HG02943 (cell line): Measurements from ENCODE around the gene SEL1L2.
A peak's percentile ranks its signal among the peaks of the same experiment; 100 is the strongest.
"Not testable (repeated sequence)": the region's sequence is repeated elsewhere in the genome, so short reads cannot be mapped to it uniquely, and the experiment has no call there.

Experiments used
- ATAC-seq: cut with Tn5 transposase; IDR thresholded peaks from one replicate; pipeline ENCODE4 v1.9.1; 2021; ENCODE audit warnings: mild to moderate bottlenecking, low read depth, moderate library complexity; ENCODE audit not compliant: unreplicated experiment

SEL1L2 gene, protein sequence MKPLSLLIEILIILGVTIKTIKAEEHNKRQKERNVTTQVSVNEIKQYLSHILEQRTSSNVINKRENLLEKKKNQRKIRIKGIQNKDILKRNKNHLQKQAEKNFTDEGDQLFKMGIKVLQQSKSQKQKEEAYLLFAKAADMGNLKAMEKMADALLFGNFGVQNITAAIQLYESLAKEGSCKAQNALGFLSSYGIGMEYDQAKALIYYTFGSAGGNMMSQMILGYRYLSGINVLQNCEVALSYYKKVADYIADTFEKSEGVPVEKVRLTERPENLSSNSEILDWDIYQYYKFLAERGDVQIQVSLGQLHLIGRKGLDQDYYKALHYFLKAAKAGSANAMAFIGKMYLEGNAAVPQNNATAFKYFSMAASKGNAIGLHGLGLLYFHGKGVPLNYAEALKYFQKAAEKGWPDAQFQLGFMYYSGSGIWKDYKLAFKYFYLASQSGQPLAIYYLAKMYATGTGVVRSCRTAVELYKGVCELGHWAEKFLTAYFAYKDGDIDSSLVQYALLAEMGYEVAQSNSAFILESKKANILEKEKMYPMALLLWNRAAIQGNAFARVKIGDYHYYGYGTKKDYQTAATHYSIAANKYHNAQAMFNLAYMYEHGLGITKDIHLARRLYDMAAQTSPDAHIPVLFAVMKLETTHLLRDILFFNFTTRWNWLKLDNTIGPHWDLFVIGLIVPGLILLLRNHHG

DNA sequence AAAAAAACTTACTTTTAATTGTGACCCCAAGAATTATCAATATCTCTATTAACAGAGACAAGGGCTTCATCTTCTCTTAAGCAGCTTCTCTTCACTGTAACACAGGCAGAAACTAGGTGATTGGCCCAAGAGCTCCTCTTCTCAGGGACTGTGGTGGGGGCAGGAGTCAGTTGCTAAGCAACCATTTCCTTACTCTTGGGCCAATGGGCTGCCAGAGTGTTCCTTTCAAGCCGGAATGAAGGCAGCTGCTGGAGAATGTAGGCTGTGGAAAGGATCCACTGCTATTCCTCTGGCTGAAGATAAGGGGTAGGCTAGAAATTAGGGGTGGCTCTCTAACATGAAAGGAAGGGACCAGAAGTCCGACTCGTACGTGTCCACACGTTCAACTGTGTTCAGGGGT is at the start of gene SEL1L2:
Gene SEL1L2, minus strand, starts transcription at position 150 of the 400 bp plus-strand sequence. Its CDS starts 80 bp downstream, at position 70.
- no peak for ATAC-seq

DNA sequence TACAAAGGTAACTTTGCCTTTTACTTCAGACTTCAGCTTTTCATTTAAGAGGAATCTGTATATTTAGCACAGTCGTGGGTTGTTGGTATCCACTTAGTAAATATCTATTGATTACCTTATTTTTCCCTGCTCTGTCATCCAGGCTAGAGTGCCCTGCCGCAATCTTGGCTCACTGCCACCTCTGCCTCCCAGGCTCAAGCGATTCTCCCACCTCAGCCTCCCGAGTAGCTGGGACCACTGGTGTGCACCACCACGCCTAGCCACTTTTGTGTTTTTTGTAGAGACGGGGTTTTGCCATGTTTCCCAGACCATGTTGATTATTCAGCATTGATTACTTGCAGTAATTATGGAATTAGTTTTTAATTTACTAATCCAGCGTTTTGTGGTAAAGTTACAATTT is 46.2 kb upstream of the SEL1L2 start:
- ATAC-seq = no peak

DNA sequence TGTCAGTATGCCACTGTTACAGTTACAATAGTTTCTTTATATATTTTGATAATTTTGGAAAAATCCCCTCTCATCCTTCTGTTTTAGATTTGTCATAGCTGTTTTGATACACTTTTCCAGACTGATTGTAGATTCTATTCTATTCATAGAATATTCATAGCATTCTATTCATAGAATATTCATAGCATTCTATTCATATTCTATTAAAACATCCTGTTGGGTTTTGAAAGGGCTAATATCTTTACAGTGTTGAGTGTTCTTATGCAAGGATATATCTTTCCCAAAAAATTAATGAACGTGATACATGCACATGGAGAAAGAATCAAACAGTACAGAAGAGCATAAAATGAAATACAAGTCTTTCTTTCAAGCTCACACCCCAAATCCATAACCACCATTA is 42.9 kb upstream of the SEL1L2 start:
- ATAC-seq = no peak

DNA sequence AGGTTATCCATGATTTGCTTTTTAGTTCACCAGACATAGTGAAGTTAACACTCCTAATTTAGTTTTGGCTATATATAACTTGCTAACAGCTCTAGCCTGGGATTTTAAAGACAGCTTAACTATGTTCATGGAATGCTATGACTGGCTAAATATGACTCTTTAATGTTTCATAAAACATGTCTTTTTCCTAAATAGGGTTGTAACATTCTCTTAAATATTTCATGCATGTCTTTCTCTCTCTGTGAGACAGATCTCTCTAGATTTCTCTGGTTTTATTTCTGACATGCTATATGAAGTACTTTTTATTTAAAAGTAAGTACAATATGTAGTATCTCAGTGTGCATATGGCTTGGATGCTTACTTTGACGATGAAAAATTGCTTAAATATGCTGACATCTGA is 40.6 kb upstream of the SEL1L2 start:
- no peak for ATAC-seq

DNA sequence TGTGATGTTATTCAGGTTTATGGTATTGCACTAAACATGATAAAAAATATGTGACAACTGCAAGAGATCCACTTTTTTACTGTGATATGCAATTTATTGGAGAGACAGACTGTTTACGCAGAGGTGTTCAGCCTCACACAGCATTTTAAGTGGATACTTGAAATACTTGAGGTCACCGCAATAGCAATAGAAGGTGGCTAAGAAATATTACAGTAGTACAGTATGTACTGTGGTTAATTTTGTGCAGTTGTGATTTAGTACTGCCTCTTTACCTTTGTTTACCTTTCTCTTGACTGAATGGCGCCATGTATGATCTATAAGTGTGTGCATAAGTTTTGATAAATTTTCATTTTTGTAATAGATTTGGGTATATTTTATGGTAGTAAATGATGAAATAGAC is 22.3 kb upstream of the SEL1L2 start:
- no peak for ATAC-seq

DNA sequence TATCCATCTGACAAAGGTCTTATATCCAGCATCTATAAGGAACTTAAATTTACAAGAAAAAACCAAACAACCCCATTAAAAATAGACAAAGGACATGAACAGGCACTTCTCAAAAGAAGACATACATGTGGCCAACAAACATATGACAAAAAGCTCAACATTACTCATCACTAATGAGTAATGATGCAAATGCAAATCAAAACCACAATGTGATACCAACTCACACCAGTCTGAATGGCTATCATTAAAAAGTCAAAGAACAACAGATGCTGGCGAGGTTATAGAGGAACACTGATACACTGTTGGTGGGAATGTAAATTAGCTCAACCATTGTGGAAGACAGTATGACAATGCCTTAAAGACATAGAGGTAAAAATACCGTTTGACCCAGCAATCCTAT is 18.8 kb upstream of the SEL1L2 start:
- ATAC-seq = no peak

DNA sequence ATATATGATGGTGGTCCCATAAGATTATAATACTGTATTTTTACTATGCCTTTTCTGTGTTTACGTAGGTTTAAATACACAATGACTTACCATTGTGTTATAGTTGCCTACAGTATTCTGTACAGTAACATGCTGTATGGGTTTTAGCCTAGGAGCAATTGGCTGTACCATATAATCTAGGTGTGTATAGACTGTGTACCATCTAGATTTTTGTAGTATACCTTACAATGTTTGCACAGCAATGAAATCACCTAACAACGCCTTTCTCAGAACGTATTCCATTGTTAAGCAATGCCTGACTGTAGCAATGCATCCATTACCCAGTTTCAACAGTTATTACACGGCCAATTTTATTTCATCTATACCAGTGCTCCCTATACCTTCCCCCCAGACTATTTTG is 15.6 kb upstream of the SEL1L2 start:
- ATAC-seq = no peak

DNA sequence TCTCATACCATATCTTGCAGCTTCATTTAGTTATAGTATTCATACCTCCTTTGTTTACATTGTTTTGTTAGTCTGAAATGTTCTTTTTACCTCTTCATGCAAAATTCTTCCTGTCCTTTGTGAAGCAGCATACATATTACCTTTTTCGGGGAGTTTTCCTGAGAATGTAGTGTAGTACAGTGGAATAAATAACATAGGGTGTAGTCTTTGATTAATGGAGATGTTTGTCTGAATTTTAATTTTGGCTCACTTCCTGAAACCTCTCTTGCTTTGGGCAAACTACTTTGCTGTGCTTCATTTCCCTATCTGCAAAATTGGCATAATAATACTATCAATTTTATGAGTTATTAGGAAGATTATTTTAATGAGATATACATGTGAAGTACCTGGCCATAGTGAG is 10.5 kb upstream of the SEL1L2 start:
- ATAC-seq = no peak

DNA sequence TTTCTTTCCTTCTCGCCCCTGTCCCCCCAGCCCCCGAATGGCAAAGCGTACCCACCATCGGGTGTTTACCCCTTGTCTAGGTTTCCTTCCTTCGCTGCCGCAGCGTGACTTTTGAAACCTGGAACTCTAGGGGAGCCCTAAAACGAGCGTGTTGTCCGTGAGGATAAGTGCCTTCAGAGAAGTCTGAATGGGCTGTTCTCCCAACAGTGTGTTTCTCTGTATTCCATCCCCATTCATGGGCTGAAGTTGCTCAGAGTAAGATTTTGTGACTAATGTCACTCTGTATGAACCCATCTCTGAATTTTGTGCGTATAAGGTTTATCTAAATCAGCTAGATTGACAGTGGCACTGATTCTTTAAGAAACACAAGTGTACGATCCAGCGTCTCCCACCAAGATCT is 5.9 kb upstream of the SEL1L2 start:
- no peak for ATAC-seq

DNA sequence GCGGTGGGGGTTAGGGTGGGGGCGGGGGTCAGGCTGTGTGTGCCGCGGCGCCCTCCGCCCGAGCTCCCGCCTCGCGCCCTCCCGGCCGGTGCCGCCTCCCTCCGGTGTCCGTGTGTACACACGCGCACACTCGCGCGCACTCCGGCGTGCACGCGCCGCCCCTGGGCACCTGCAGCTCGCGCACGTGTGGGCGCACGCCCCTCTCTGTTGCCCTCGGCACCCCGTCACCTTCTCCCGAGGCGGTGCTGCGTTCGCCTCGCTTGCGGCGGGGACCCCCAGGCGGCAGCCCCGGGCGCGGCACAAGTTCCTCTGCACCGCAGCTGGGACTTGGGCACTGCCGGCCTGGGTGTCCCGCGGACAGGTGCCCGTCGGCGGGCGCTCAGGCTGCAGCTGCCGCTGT is 5.4 kb upstream of the SEL1L2 start:
- no peak for ATAC-seq

DNA sequence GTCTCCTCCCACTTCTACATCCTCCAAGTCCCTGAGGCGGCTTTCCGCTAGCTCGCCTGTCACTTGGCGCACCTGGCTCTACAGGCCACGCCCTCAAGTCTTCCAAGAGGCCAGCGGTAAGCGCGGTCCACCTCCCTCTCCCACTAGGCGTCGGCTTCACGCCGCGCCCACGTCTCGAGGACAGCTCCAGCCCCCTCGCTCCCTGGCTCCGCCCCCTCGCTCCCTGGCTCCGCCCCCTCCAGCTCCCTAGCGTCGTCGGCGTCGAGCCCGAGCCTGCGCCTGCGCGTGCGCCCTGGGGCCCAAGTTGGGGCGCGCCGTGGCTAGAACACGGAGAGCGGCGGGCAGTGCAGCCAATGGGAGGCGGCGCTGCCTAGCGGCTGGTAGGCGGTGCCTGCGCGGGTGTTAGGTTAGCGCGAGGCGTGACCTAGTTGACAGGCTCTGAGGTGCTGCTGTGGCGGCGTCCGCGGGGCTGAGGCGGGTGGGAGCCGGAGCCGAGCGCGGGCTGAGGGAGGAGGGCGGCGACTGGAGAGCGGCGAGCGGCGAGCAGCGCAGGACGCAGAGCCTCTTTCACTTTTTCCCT is 4.8 kb upstream of the SEL1L2 start, which contains the start of gene MACROD2:
Gene MACROD2, plus strand, starts transcription at position 431 of the 580 bp plus-strand sequence.
- peak; percentile 53 for ATAC-seq

DNA sequence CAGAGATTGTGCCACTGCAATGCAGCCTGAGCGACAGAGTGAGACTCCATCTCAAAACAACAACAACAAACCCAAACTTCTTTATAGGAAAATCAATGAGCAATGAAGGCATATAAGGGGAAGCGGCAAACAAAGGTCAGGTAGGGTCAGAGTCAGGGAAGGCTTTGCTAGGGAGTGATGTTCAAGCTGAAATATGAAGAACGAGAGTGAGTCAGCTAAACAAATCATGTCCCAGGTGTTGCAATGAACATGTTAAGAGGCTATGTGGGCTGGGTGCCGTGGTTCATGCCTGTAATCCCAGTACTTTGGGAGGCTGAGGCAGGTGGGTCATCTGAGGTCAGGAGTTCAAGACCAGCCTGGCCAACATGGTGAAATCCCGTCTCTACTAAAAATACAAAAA is 1.5 kb upstream of the SEL1L2 start:
- not testable (repeated sequence) for ATAC-seq

DNA sequence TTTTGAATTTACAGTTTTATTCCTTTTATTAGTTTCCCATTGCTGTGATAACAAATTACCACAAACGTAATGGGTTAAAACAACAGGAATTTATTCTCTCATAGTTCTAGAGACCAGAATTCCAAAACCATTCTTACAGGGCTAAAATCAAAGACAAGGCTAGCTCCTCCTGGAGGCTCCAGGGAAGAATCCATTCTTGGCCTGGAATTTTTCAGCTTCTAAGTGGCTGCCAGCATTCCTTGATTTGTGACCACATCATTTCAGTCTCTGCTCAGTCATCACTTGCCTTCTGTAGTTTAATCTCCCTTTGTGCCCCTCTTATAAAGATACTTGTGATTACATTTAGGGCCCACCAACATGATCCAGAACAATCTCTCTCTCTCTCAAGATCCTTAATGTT is 897 bp upstream of the SEL1L2 start:
- ATAC-seq = no peak

DNA sequence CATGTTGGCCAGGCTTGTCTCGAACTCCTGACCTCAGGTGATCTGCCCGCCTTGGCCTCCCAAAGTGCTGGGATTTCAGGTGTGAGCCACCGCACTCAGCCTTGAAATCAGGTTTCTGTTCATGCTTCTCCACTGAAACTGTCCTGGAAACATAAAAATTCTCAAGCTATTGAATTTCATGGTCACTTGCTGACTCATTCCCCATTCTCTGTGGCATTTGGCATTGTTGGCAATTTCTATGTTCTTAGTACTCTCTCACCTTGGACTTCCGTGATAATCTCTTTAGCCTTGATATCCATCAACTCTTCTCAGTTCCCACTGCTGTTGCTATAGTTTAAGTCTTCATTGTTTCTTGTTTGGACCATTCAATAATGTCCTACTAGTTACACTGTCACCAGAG is 6.2 kb downstream of the SEL1L2 start:
- no peak for ATAC-seq

DNA sequence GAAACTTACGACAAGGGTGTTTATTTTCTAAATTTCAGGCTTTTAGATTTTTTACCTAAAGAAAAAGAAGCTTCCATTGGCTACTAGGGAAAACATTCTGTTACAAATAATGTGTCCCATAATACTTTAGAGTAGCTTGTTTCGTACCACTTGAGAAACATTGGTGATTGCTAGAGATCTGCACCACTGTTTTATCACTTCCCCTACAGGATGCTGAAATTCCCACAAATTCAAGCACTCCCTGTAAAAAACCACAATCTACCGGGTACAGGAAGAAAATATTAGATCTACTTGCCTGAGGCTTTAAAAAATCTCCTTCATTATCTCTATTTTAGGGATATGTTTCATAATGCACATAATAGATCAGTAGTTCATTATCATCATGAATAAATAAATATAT is 29.9 kb downstream of the SEL1L2 start:
- ATAC-seq = no peak

DNA sequence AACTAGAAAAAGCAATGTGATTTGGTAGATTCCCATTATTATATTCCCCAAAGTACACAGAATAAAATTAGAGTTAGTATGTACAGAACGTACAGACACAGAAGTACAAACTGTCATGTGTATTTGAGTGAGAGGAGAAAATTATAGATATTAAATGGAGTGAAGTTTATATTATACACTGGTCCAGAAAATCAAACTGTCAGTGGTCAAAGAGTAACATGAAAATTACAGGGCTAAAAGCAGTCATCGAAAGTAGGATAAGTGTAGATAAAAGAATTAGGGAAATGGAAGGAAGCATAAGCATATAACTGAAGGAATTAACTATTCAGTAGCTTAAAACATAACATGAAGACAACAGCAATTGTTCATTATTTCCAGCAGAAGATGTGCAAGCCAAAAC is 30.3 kb downstream of the SEL1L2 start:
- ATAC-seq = no peak

DNA sequence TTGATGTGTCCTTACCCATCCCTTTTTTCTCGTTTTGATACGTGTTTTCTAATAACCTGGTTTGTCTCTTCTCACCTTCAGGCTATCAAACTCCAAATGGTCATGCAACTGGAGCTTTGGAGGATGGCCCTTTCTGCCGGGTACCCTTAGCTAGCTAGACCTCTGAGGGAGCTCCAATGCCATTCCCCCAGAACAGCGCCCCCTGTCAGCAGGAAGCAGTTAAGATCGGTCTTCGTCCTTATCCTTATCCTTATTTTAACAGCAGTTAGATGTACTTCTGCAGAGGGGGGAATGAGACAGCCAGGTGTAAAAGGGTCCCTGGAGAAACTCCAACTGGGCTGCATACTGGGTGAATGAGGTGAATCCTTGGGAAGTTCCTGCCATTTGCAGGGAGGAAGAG is 37.2 kb downstream of the SEL1L2 start:
- no peak for ATAC-seq

DNA sequence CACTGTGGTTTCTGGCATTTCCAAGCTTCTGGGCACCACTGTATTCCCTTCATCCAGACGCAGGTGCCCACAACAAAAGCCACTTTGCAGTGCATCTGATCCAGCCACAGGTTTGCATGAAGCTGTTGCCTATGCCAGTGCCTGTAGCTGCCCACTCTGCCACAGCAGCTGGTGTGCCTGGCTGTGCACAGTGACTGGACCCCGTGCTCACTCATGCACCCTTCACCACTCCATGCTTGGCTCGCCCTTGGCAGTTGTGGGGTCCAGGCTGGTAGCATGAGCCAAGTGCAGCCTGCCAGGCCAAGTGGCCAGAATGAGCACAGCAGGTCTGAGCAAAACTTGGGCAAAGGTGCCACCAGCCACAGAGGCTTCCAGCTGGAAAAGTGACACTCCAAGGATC is 42.7 kb downstream of the SEL1L2 start:
- no peak for ATAC-seq

DNA sequence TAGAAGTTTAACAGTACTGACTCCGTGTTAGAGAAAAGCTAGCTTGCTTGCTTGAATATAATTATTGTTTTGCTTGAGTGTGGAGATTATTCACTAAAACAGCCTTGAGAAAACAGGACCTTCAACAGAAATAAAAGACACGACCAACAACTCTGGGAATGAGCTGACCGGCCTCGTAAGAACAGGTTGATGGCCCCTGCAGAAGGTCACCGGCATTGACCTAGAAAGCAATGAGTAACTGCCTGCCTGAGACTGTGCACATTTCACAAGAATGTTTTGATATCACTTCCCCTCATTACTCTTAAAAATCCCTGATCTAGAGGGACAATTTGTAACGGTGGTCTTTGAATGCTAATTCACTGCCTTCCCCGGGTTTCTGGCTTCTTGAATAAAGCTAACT is 49.4 kb downstream of the SEL1L2 start:
- no peak for ATAC-seq

DNA sequence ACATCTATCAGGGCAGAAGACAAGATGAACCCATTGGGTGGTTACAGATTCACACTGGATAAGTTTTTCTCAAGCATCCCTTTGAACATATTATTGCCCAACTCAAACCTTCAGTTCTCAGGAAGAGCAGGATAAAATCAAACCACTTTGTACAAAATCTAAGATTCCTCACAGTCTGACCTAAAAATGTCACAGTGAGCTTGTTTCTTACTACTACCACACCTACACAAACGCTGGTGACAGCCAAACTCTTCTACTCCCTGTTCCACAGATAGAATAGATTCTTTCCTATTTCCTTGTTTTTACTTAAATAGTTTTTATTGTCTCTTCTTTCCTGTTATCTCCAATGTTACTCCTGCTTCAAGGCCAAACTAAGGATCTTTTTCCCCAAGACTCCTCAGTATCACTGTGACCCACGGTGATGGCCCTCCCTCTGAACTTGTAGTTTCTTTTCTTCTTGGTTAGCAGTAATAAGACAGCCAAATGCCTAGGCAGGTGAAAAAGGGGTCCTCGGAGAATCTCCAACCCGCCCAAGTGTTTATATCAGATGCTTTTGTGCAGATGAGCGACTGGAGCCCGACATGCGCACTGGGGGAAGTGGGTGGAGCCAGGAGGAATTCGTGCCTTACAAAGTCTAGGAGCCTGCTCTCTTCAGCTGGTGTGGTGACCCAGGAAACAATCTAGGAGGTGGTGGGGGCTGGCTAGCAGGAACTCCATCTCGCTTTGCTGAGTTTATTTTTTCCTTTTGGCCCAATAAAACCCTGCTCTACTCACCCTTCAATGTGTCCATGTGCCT is 53.4 kb downstream of the SEL1L2 start:
- no peak for ATAC-seq
